OCI-LY1 (cell line): ENCODE results near the gene PNMA6E.

ENCODE experiments used
- CTCF ChIP-seq: fragments of 200-600 bp; sonication (generic), shearing (Covaris generic); IDR thresholded peaks from 2 replicates; pipeline ENCODE4 v1.5.1; 2017; ENCODE audit warnings: mild to moderate bottlenecking, antibody characterized with exemption, low read length, moderate library complexity, mixed read lengths
- EZH2 ChIP-seq: fragments of 200-600 bp; sonication (generic), shearing (Covaris generic); IDR thresholded peaks from 2 replicates; pipeline ENCODE4 v1.8.0; 2017; ENCODE audit warnings: borderline replicate concordance, mixed run types, mild to moderate bottlenecking, antibody characterized with exemption, low read length, moderate library complexity, mixed read lengths

- TF ChIP-seq CTCF (no peak), EZH2 (no peak)
Measured at GRCh38 chrX:153386097-153386496, 15.1 kb downstream of the PNMA6E start.
